Measurements from ENCODE around the gene COL26A1. TPM values are rescaled to one million over a fixed set of nuclear protein-coding genes. Genes with fewer than 3 reads are reported as not detected.

The COL26A1 gene
- total RNA-seq, 1 experiment from 2014 or later: 0.43 TPM

DNA sequence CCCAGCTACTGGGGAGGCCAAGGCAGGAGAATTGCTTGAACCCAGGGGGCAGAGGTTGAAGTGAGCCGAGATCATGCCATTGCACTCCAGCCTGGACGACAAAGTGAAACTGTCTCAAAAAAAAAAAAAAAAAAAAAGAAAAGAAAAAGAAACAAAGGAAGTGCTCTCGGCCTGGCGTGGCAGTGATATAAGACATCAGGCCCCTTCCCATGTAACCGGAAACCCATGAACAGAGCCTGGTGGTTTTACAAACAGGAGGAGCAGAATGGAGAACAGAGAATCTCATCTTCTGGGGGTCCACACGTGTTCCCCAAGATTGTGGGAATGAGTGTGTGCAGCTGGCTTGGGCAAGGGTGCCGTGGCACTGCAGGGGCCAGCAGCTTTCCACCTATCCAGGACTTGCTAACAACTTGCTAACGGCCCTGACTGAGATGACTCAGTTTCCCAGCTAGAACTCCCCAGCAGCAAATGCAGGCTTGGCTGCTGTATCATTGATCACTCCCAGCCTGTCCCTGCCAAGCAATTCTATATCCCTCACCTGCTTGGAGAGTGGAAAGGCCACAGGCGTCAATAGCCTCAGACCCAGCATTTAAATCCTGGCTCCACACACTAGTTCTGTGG is 103.0 kb downstream of the COL26A1 start:
- Histone ChIP-seq H3K27ac (ENCODE audit: low read depth, low read length, poor library complexity, severe bottlenecking) (no peak overlapping the region), H3K4me3 (ENCODE audit: low read depth, low read length, poor library complexity, severe bottlenecking) (no peak overlapping the region), H3K36me3 (ENCODE audit: insufficient read depth, low read length, poor library complexity, severe bottlenecking) (no peaks in the 10 kb centered on the region), H3K9me3 (ENCODE audit: low read depth, low read length, poor library complexity, severe bottlenecking) (no peaks in the 10 kb centered on the region), H3K4me1 (ENCODE audit: insufficient read depth, low read length, poor library complexity, severe bottlenecking) (no peaks in the 10 kb centered on the region), H3K27me3 (replicated peaks; ENCODE audit: insufficient read depth, low read depth, low read length, poor library complexity) (no peaks in the 10 kb centered on the region)
- no TSS peak for BruUV-seq (replicated peaks)
- intact Hi-C loops (cut with micrococcal nuclease; ENCODE audit: unreplicated experiment): no loop called here
- ChIA-PET POLR2A (ENCODE audit: low non-redundant PET) (no interaction called here), CTCF (interaction anchor here (0.6 kb wide), 1 partner anchor 25 kb away, joined by 3 read pairs; no protein-coding TSS in a partner anchor)
- TF ChIP-seq, protein P1, sequence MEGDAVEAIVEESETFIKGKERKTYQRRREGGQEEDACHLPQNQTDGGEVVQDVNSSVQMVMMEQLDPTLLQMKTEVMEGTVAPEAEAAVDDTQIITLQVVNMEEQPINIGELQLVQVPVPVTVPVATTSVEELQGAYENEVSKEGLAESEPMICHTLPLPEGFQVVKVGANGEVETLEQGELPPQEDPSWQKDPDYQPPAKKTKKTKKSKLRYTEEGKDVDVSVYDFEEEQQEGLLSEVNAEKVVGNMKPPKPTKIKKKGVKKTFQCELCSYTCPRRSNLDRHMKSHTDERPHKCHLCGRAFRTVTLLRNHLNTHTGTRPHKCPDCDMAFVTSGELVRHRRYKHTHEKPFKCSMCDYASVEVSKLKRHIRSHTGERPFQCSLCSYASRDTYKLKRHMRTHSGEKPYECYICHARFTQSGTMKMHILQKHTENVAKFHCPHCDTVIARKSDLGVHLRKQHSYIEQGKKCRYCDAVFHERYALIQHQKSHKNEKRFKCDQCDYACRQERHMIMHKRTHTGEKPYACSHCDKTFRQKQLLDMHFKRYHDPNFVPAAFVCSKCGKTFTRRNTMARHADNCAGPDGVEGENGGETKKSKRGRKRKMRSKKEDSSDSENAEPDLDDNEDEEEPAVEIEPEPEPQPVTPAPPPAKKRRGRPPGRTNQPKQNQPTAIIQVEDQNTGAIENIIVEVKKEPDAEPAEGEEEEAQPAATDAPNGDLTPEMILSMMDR (conservative IDR thresholded peaks at IDR 0.05; ENCODE audit: low read depth, low read length): no peak
- no peak for TF ChIP-seq EZH2 (IDR thresholded peaks at IDR 0.05; ENCODE audit: borderline replicate concordance, low read depth, low read length, poor library complexity, severe bottlenecking)
- no peak for DNase-seq (ENCODE audit: low spot score)

- no peak for DNase-seq (ENCODE audit: low spot score)
- Histone ChIP-seq H3K36me3 (ENCODE audit: insufficient read depth, low read length, poor library complexity, severe bottlenecking) (no peaks in the 10 kb centered on the region), H3K27me3 (replicated peaks; ENCODE audit: insufficient read depth, low read depth, low read length, poor library complexity) (no peaks in the 10 kb centered on the region), H3K9me3 (ENCODE audit: low read depth, low read length, poor library complexity, severe bottlenecking) (no peaks in the 10 kb centered on the region), H3K4me1 (ENCODE audit: insufficient read depth, low read length, poor library complexity, severe bottlenecking) (no peaks in the 10 kb centered on the region), H3K4me3 (ENCODE audit: low read depth, low read length, poor library complexity, severe bottlenecking) (no peak overlapping the region), H3K27ac (ENCODE audit: low read depth, low read length, poor library complexity, severe bottlenecking) (no peak overlapping the region)
- no TSS peak for BruUV-seq (replicated peaks)
- POLR2A ChIA-PET (ENCODE audit: low non-redundant PET): no interaction called here
- CTCF ChIA-PET: no interaction called here
- TF ChIP-seq, protein P1 (conservative IDR thresholded peaks at IDR 0.05; ENCODE audit: low read depth, low read length): no peak
- no peak for TF ChIP-seq EZH2 (IDR thresholded peaks at IDR 0.05; ENCODE audit: borderline replicate concordance, low read depth, low read length, poor library complexity, severe bottlenecking)
- intact Hi-C loops (cut with micrococcal nuclease; ENCODE audit: unreplicated experiment): no loop called here
These were observed 104.2 kb downstream of the COL26A1 start for GRCh38 chr7:101466871-101467270.

DNA sequence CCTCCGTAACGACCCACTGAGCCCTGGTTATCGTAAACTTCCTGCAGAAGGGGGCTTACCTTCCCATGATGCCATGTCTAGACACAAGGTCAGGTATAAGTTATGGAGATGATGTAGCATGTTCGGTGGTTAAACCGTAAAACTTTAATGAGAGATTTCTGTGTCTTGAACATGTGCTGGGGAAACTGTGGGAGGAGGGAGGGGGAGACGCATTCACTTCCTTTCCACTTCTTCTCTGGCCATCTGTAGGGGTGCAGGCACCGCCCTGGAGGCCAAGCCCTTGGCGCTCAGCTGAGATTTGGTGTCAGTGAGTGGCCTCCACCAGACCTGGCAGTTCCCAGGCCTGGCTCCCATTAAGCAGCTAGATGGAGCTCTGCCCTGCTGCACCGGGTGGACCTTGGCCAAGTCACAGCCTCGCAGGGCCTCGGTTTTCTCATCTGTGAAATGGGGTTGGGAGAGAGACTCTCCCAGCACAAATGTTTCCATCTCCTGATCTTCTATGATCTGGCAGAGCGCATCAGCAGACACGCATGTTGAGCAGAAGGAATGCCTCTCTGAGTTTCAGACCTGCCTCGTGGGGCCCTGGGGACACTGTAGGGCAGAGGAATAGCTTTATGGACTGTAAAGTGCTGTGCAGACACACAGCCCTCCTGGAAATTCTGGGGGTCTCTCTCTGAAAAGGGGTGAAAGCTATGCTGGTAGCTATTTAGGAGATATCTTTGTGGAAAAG is 106.0 kb downstream of the COL26A1 start:
- BruUV-seq (replicated peaks): no TSS peak
- TF ChIP-seq, protein P1 (conservative IDR thresholded peaks at IDR 0.05; ENCODE audit: low read depth, low read length): no peak
- no peak for TF ChIP-seq EZH2 (IDR thresholded peaks at IDR 0.05; ENCODE audit: borderline replicate concordance, low read depth, low read length, poor library complexity, severe bottlenecking)
- H3K9me3 ChIP-seq (ENCODE audit: low read depth, low read length, poor library complexity, severe bottlenecking): no peaks in the 10 kb centered on the region
- DNase-seq (ENCODE audit: low spot score): no peak
- H3K27ac ChIP-seq (ENCODE audit: low read depth, low read length, poor library complexity, severe bottlenecking): no peak overlapping the region
- POLR2A ChIA-PET (ENCODE audit: low non-redundant PET): no interaction called here
- CTCF ChIA-PET: no interaction called here
- no peaks in the 10 kb centered on the region for H3K4me1 ChIP-seq (ENCODE audit: insufficient read depth, low read length, poor library complexity, severe bottlenecking)
- H3K36me3 ChIP-seq (ENCODE audit: insufficient read depth, low read length, poor library complexity, severe bottlenecking): no peaks in the 10 kb centered on the region
- no peak overlapping the region for H3K4me3 ChIP-seq (ENCODE audit: low read depth, low read length, poor library complexity, severe bottlenecking)
- intact Hi-C loops (cut with micrococcal nuclease; ENCODE audit: unreplicated experiment): no loop called here
- H3K27me3 ChIP-seq (replicated peaks; ENCODE audit: insufficient read depth, low read depth, low read length, poor library complexity): no peaks in the 10 kb centered on the region

Data from A673 (cell line).